Stomach (tissue), 9 donors: ENCODE results near the gene TFEC. TPM values are rescaled to one million over a fixed set of nuclear protein-coding genes. Genes with fewer than 3 reads are reported as not detected.

Experiments
- DNase-seq, 2 donors: peaks; one replicate each; pipeline versions ENCODE4 v3.0.0 to v3.0.0-alpha.2; 2013 to 2019
- H3K27ac ChIP-seq, 5 donors: fragments of 200-600 bp in 4 of 5; sonication (generic) in 4 of 5; one replicate each; pipeline ENCODE4 v1.5.1; 2013 to 2019; ENCODE audit warnings: mild to moderate bottlenecking in 1 of 5, moderate library complexity in 1 of 5
- H3K27me3 ChIP-seq, 3 donors: fragments of 200-600 bp; sonication (generic); one replicate each; pipeline ENCODE4 v1.5.1; 2017 to 2019; ENCODE audit warnings: mixed run types in 1 of 3
- H3K36me3 ChIP-seq, 4 donors: fragments of 200-600 bp; sonication (generic); 1 replicate in 3 of 4; 2 replicates in 1 of 4; pipeline ENCODE4 v1.5.1; 2016 to 2019
- H3K4me1 ChIP-seq, 4 donors: fragments of 200-600 bp; sonication (generic); one replicate each; pipeline ENCODE4 v1.5.1; 2016 to 2019
- H3K4me3 ChIP-seq, 4 donors: fragments of 200-600 bp; sonication (generic) in 3 of 4; one replicate each; pipeline ENCODE4 v1.5.1; 2016 to 2019; ENCODE audit warnings: mild to moderate bottlenecking in 1 of 4
- H3K9me3 ChIP-seq, 4 donors: fragments of 200-600 bp; sonication (generic); one replicate each; pipeline ENCODE4 v1.5.1; 2016 to 2019
- EP300 ChIP-seq: sonication (generic); formaldehyde crosslinking; IDR thresholded peaks from one replicate; pipeline ENCODE4 v1.6.1; 2017; ENCODE audit warnings: antibody characterized with exemption
- POLR2A ChIP-seq, 4 donors: fragments of 450-650 bp; IDR thresholded peaks; one replicate each; pipeline ENCODE4 v1.6.1; 2016; ENCODE audit warnings: antibody characterized with exemption in 4 of 4, control low read depth in 2 of 4, mild to moderate bottlenecking in 1 of 4, moderate library complexity in 1 of 4
- POLR2AphosphoS5 ChIP-seq, 3 donors: sonication (generic); formaldehyde crosslinking; IDR thresholded peaks; one replicate each; pipeline ENCODE4 v1.6.1; 2016; ENCODE audit warnings: antibody characterized with exemption in 3 of 3
- WGBS, 5 donors: extraction: QIAGEN DNeasy Blood & Tissue Kit in 3 of 5; methylation state at CpG; one replicate each; pipeline versions ENCODE4 v1.1.5 to v1.1.7; 2013 to 2018; 5-methylcytosine and 5-hydroxymethylcytosine counted together
- intact Hi-C: fragments of 100-400 bp; cut with DNase I; formaldehyde crosslinking; loops from one replicate; pipeline ENCODE4 v1.15.1; 2023; ENCODE audit warnings: low total_unique reads
- polyA plus RNA-seq, 3 donors: library from polyadenylated mRNA; stranded (reverse); fragments of 200-250 nt; gene quantifications; one replicate each; pipeline ENCODE4 v1.2.3, GENCODE V29; 2013
- total RNA-seq, 5 donors: library from RNA; depleted of rRNA; stranded (reverse); fragments of >200 nt; gene quantifications; one replicate each; pipeline versions ENCODE4 v1.1.0 to v1.2.3, GENCODE V29; 2014 to 2016
- TF ChIP-seq, protein P1 (sequence below), 7 experiments: fragments of 450-650 bp in 4 of 7; fragments of 200-600 bp in 3 of 7; sonication (generic) in 3 of 7; IDR thresholded peaks; one replicate each; pipeline ENCODE4 v1.5.1; 2016 to 2019; ENCODE audit warnings: antibody characterized with exemption in 7 of 7, control low read depth in 2 of 7, mild to moderate bottlenecking in 1 of 7
- donor health status: healthy with polysubstance abuse.
- donor health status: Bipolar disorder and iron deficiency.
- donor health status: healthy.

TFEC gene
- total and polyA plus RNA-seq, 8 donors = 0.25 to 28.4 (median 1.1) TPM

DNA sequence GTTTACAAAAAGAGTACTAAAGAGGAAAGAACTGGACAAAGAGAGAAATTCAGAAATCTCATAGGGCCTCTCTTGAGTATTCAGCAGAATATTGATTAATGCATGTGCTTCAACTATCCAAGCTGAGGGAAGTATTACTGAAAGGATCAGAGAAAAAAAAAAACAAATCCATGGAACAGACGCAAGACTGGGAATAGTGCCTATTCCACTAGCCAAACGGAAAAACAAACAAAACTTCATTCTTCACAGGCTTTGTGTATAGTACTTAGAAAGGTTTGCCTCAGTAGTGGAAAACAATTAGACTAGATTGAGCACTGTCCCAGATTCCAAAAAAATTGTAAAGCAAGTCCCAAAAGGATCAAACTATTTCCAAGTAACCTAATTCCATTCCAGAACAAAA, 106.2 kb downstream of the TFEC start:
- H3K4me1 ChIP-seq = peaks cover 0 to 12% (median 5%) of the 10 kb centered on the region in 4 donors
- intact Hi-C loops = no loop called here
- peak in 1 of 2 donors; percentile 18 for DNase-seq
- H3K9me3 ChIP-seq = no peaks in the 10 kb centered on the region
- 9 to 32% (median 16%) methylated on average over 2 of the region's 2 CpGs for WGBS, 5 donors
- H3K36me3 ChIP-seq = no peaks in the 10 kb centered on the region
- H3K4me3 ChIP-seq = no peak overlapping the region
- H3K27me3 ChIP-seq = no peaks in the 10 kb centered on the region
- TF ChIP-seq POLR2AphosphoS5 (IDR thresholded peaks at IDR 0.05) = no peak
- no peak for TF ChIP-seq POLR2A (IDR thresholded peaks at IDR 0.05)
- TF ChIP-seq, protein P1, sequence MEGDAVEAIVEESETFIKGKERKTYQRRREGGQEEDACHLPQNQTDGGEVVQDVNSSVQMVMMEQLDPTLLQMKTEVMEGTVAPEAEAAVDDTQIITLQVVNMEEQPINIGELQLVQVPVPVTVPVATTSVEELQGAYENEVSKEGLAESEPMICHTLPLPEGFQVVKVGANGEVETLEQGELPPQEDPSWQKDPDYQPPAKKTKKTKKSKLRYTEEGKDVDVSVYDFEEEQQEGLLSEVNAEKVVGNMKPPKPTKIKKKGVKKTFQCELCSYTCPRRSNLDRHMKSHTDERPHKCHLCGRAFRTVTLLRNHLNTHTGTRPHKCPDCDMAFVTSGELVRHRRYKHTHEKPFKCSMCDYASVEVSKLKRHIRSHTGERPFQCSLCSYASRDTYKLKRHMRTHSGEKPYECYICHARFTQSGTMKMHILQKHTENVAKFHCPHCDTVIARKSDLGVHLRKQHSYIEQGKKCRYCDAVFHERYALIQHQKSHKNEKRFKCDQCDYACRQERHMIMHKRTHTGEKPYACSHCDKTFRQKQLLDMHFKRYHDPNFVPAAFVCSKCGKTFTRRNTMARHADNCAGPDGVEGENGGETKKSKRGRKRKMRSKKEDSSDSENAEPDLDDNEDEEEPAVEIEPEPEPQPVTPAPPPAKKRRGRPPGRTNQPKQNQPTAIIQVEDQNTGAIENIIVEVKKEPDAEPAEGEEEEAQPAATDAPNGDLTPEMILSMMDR (IDR thresholded peaks at IDR 0.05) = no peak
- no peak for TF ChIP-seq EP300
- no peak overlapping the region for H3K27ac ChIP-seq

DNA sequence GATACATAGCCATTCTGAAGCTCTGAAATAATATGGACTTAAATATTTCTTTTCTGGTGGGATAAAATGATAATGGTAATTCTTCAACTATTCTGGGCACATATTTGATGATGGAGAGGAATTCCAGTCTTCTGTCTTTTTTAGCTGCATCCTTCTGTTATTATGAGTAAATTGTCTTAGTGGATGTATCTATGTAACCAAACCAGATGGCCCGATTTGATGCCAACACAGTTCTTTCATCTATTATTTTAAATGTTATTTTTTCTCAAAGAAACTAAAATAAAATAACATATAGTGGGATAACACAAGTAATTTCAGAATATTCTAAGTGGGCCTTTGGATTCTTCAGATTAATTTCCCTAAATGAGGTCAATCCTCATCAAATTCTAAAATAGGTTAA, 110.2 kb downstream of the TFEC start:
- Histone ChIP-seq H3K36me3 (no peaks in the 10 kb centered on the region), H3K27ac (no peak overlapping the region), H3K4me1 (peaks cover 0 to 12% (median 5%) of the 10 kb centered on the region in 4 donors), H3K27me3 (no peaks in the 10 kb centered on the region), H3K4me3 (no peak overlapping the region), H3K9me3 (no peaks in the 10 kb centered on the region)
- intact Hi-C loops = no loop called here
- TF ChIP-seq POLR2A (IDR thresholded peaks at IDR 0.05) (no peak), POLR2AphosphoS5 (IDR thresholded peaks at IDR 0.05) (no peak), EP300 (no peak)
- TF ChIP-seq, protein P1 (IDR thresholded peaks at IDR 0.05) = no peak
- no peak for DNase-seq
- WGBS, 5 donors = 85 to 95% (median 90%) methylated on average over 1 of the region's 1 CpG

DNA sequence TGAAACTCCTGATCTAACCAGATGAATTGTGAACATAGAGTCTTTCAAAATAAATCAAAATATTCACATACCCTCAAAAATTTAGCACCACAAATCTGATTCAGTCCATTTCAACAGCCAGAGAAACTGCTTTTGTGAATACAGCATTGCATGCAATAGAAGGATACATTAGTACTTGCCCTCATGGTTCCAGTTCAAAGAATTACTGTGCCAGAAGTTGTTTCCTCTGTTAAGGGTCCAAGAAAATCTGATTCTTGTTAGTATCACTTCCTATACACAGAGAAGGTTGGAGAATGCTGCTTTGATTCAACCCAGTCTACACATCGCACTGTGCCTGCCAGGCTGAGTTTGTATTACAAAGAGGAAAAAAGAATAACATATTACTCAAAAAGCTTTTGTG, 115.6 kb downstream of the TFEC start:
- no peak overlapping the region for H3K4me3 ChIP-seq
- intact Hi-C loops = no loop called here
- DNase-seq = no peak
- no peak overlapping the region for H3K27ac ChIP-seq
- no peaks in the 10 kb centered on the region for H3K27me3 ChIP-seq
- no peaks in the 10 kb centered on the region for H3K9me3 ChIP-seq
- H3K4me1 ChIP-seq = peaks cover 0 to 9% (median 4%) of the 10 kb centered on the region in 4 donors
- TF ChIP-seq POLR2A (IDR thresholded peaks at IDR 0.05) = no peak
- TF ChIP-seq, protein P1 (IDR thresholded peaks at IDR 0.05) = no peak
- no peak for TF ChIP-seq POLR2AphosphoS5 (IDR thresholded peaks at IDR 0.05)
- no peak for TF ChIP-seq EP300
- 35 to 57% (median 55%) methylated on average over 1 of the region's 1 CpG for WGBS, 5 donors
- no peaks in the 10 kb centered on the region for H3K36me3 ChIP-seq

DNA sequence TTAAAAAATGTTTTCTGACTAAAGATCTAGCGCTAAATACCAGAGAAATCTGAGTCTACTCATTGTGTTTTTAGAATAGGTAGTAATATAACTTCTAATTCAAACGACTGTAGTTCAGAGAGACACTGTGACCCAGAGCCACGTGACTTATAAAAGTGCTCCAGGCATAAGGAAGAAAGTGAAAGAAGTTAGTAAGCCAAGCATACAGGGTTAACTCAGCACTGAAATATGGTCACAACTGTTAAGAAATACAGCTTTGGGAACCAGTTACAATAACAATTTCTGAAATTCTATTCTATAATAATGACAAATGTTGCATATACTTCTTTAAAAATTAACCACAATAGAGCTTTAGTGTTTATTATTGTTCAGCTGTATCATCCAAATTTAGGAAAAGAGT, 119.1 kb downstream of the TFEC start:
- H3K4me3 ChIP-seq = no peak overlapping the region
- TF ChIP-seq EP300 (no peak), POLR2A (IDR thresholded peaks at IDR 0.05) (no peak), POLR2AphosphoS5 (IDR thresholded peaks at IDR 0.05) (no peak)
- TF ChIP-seq, protein P1 (IDR thresholded peaks at IDR 0.05) = no peak
- no peaks in the 10 kb centered on the region for H3K36me3 ChIP-seq
- 51 to 66% (median 56%) methylated on average over 3 of the region's 3 CpGs for WGBS, 5 donors
- H3K4me1 ChIP-seq = peaks cover 0 to 9% (median 4%) of the 10 kb centered on the region in 4 donors
- DNase-seq = no peak
- intact Hi-C loops = no loop called here
- no peaks in the 10 kb centered on the region for H3K9me3 ChIP-seq
- no peak overlapping the region for H3K27ac ChIP-seq
- no peaks in the 10 kb centered on the region for H3K27me3 ChIP-seq
